Peyer's patch (tissue), 4 donors: Measurements from ENCODE around the gene RPTOR. TPM values are rescaled to one million over a fixed set of nuclear protein-coding genes. Genes with fewer than 3 reads are reported as not detected.

Source experiments
- DNase-seq, 3 donors: peaks; one replicate each; pipeline ENCODE4 v3.0.0-alpha.2; 2017 to 2019
- H3K27ac ChIP-seq, 4 donors: fragments of 200-600 bp; sonication (generic); one replicate each; pipeline ENCODE4 v1.5.1; 2016 to 2019
- H3K27me3 ChIP-seq, 2 donors: fragments of 200-600 bp; sonication (generic); one replicate each; pipeline ENCODE4 v1.5.1; 2019
- H3K36me3 ChIP-seq, 3 donors: fragments of 200-600 bp; sonication (generic); one replicate each; pipeline ENCODE4 v1.5.1; 2016 to 2019
- H3K4me1 ChIP-seq, 4 donors: fragments of 200-600 bp; sonication (generic); one replicate each; pipeline ENCODE4 v1.5.1; 2016 to 2019
- H3K4me3 ChIP-seq, 4 donors: fragments of 200-600 bp; sonication (generic); 1 replicate in 3 of 4; 2 replicates in 1 of 4; pipeline ENCODE4 v1.5.1; 2016 to 2019; ENCODE audit warnings: mild to moderate bottlenecking in 1 of 4
- H3K9me3 ChIP-seq, 4 donors: fragments of 200-600 bp; sonication (generic); one replicate each; pipeline ENCODE4 v1.5.1; 2016 to 2019; ENCODE audit warnings: mild to moderate bottlenecking in 1 of 4
- POLR2A ChIP-seq, 2 donors: fragments of 450-650 bp; IDR thresholded peaks; one replicate each; pipeline ENCODE4 v1.5.1; 2017; ENCODE audit warnings: antibody characterized with exemption in 2 of 2, mild to moderate bottlenecking in 2 of 2, moderate library complexity in 2 of 2
- total RNA-seq, 4 donors: library from RNA; depleted of rRNA; stranded (reverse); fragments of >200 nt; gene quantifications; one replicate each; pipeline ENCODE4 v1.1.0, GENCODE V29; 2016
- TF ChIP-seq, protein P1 (sequence below), 6 experiments: fragments of 450-650 bp in 4 of 6; fragments of 200-600 bp in 2 of 6; sonication (generic) in 1 of 6; IDR thresholded peaks; one replicate each; pipeline ENCODE4 v1.5.1; 2017 to 2019; ENCODE audit warnings: antibody characterized with exemption in 6 of 6, mild to moderate bottlenecking in 3 of 6, moderate library complexity in 1 of 6

The RPTOR gene
- total RNA-seq, 4 donors from 2014 or later, result 42.4 to 73.6 (median 64.2) TPM

DNA sequence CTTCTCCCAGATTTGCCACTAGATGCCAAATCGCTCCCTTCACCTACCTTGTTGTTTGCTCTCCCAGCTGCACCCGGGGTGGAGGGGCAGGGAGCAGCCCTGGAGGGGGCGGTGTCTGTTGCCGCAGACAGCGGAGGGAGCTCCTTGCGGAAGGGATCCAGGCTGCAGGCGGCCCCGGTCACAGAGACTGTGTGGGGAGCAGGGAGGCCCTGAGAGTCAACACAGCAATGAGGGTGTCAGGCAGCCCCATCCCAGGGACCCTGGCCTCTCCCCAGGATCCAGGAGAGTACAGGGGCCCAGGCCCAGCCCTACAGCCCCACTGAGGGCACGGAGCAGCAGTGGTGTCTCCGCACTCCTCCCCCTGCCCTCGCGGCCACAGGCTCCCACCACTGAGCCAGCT lies 396.5 kb downstream of the RPTOR start:
- Histone ChIP-seq H3K4me3 (no peak overlapping the region), H3K27me3 (no peaks in the 10 kb centered on the region), H3K4me1 (peaks cover 0 to 15% (median 3%) of the 10 kb centered on the region in 4 donors), H3K27ac (peak overlapping the region in 1 of 4 donors; percentile 57), H3K36me3 (peaks cover 0 to 8% (median 0%) of the 10 kb centered on the region in 3 donors), H3K9me3 (no peaks in the 10 kb centered on the region)
- no peak for DNase-seq
- TF ChIP-seq, protein P1, sequence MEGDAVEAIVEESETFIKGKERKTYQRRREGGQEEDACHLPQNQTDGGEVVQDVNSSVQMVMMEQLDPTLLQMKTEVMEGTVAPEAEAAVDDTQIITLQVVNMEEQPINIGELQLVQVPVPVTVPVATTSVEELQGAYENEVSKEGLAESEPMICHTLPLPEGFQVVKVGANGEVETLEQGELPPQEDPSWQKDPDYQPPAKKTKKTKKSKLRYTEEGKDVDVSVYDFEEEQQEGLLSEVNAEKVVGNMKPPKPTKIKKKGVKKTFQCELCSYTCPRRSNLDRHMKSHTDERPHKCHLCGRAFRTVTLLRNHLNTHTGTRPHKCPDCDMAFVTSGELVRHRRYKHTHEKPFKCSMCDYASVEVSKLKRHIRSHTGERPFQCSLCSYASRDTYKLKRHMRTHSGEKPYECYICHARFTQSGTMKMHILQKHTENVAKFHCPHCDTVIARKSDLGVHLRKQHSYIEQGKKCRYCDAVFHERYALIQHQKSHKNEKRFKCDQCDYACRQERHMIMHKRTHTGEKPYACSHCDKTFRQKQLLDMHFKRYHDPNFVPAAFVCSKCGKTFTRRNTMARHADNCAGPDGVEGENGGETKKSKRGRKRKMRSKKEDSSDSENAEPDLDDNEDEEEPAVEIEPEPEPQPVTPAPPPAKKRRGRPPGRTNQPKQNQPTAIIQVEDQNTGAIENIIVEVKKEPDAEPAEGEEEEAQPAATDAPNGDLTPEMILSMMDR (IDR thresholded peaks at IDR 0.05), result no peak
- TF ChIP-seq POLR2A (IDR thresholded peaks at IDR 0.05), result no peak

DNA sequence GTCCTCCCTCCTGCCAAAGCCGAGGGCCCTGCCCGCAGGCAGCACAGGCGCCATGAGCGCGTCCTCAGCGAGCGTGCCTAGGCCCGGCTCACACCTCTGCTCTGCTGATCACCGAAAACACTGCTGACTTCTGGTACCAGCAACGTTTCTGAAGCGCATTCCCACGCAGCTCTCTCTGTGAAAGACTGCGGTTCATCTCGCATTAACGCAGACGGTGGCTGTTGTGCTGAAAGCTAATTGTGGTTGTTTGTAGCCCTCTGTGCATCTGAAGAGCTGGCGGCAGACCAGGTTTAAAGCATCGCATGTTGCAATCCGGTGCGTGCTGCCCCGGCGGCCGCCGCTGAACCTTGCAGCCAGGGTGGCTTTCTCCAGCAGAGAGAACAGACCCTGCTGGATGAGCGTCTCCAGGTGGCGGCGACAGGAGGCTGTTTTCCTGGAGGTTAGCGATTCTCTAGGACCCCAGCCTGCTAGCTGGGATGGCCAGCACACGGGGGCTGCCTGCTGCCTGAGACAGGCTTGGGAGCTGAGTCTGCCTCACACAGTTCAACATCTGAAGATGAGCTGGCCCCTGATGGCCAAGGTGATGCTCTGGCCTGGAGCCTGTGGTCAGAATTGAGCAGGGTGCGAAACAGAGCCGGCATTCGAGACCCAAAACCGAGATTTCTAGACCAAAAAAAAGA lies 397.2 kb downstream of the RPTOR start:
- Histone ChIP-seq H3K27me3 (no peaks in the 10 kb centered on the region), H3K27ac (peak overlapping the region in 3 of 4 donors; percentile 16 to 57 (median 44)), H3K4me3 (no peak overlapping the region), H3K9me3 (no peaks in the 10 kb centered on the region), H3K36me3 (peaks cover 0 to 14% (median 0%) of the 10 kb centered on the region in 3 donors), H3K4me1 (peaks cover 0 to 15% (median 4%) of the 10 kb centered on the region in 4 donors)
- TF ChIP-seq, protein P1 (IDR thresholded peaks at IDR 0.05), result no peak
- no peak for TF ChIP-seq POLR2A (IDR thresholded peaks at IDR 0.05)
- DNase-seq, result no peak

DNA sequence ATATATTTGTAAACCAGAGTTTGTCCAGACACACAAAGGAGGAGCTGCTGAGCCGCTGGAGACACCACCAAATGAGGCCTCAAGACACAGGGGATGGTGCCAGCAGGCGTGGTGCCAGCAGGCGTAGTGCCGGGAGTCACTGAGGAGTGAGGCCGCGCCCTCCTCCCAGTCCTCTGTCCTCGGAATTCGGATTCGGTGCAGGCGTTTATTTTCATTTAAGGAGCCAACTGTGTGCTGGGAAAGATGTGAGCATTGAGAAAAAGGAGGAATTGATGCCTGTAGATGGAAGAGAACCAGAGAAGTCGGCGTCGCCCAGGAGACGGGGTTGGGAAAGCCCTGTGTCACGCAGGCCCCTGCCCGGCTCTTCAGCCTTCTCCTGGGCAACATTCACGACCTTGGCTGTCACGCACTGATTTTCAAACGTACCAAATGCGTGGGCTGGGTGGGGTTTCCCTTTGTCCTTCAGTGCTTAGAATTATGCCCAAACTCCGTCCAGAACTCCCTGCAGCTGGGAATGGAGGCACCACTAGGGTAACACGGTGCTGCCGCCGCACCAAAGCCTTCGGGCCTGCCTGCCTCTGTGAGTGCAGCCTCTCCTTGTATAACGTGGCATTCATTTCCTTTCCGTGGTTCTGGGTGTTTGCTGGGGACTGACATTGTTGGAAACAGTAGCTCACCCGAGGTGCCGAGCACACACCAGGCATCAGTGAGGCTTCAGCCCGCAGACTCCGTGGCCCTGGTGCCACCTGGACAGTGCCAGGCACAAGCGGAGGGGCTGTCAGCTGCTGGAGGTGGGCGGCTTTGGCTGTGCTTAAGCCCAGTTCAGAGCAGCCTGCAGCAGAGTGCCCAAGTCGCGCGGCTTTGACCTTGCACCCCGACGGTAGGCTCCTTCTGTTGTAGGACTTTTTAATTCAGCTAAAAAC lies 398.0 kb downstream of the RPTOR start:
- peaks cover 0 to 15% (median 5%) of the 10 kb centered on the region in 4 donors for H3K4me1 ChIP-seq
- DNase-seq, result peak; percentile 40 to 85 (median 70)
- H3K27ac ChIP-seq, result peak overlapping the region; percentile 28 to 57 (median 42)
- H3K27me3 ChIP-seq, result no peaks in the 10 kb centered on the region
- TF ChIP-seq, protein P1 (IDR thresholded peaks at IDR 0.05), result no peak
- no peak for TF ChIP-seq POLR2A (IDR thresholded peaks at IDR 0.05)
- H3K36me3 ChIP-seq, result peaks cover 0 to 19% (median 0%) of the 10 kb centered on the region in 3 donors
- H3K9me3 ChIP-seq, result no peaks in the 10 kb centered on the region
- no peak overlapping the region for H3K4me3 ChIP-seq

DNA sequence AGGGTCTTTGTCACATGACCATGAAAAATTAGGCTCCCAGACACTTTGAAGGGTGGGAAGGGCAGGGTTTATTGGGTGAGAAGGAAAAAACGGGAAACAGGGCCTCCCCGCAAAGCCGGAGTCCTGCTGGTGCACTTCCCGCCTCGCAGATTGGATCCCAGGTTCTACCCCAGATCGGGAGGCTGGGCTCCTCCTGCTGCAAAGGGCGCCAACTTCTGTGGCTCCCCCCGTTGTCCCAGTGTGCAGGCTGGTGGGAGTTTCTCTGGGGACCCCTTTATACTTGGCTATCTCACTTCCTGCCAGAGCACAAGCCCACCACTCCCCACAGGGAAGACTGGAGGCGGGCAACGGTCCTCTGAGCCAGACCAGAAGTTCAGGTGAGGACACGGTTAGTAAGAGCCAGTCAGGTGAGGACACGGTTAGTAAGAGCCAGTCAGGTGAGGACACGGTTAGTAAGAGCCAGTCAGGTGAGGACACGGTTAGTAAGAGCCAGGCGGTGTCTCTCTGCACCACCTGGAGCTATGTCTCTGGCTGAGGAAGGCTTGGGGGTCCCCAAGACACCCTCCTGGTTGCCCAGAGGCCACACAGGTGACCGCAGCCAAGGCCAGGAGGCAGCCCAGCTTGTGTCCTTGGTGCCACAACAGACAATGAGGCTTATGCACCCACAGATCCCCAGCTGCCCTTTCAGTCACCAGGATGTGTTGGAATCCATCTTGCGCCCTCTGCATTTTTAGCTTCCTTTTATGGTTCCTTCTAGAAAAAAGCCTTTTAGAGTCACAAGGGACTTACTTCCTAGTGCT lies 398.9 kb downstream of the RPTOR start:
- Histone ChIP-seq H3K4me1 (peaks cover 0 to 15% (median 5%) of the 10 kb centered on the region in 4 donors), H3K36me3 (peaks cover 0 to 27% (median 0%) of the 10 kb centered on the region in 3 donors), H3K27ac (peak overlapping the region in 2 of 4 donors; percentile 28 to 57), H3K27me3 (no peaks in the 10 kb centered on the region), H3K9me3 (no peaks in the 10 kb centered on the region), H3K4me3 (no peak overlapping the region)
- TF ChIP-seq, protein P1 (IDR thresholded peaks at IDR 0.05), result no peak
- TF ChIP-seq POLR2A (IDR thresholded peaks at IDR 0.05), result no peak
- DNase-seq, result no peak

DNA sequence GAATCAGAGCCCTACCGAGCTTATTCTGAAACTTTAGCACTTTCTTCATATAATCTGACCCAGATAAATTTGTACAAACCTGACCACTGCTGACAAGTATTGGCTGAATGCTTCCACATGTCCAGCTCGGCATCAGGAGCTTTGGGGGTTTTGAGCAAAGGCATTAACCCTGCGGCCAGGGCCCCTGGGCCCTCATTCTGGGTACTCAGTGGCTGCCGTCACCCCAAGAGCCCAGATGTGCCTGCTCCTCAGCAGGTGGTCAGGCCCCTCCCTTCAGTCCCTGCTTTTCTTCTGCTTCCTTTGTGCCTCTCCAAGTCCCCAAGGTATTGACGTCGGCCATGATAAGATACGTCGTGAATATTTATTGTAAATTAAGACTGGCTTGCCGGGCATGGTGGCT lies 399.7 kb downstream of the RPTOR start:
- DNase-seq, result no peak
- Histone ChIP-seq H3K27ac (no peak overlapping the region), H3K9me3 (no peaks in the 10 kb centered on the region), H3K4me3 (no peak overlapping the region), H3K36me3 (peaks cover 0 to 31% (median 0%) of the 10 kb centered on the region in 3 donors), H3K4me1 (peaks cover 0 to 15% (median 5%) of the 10 kb centered on the region in 4 donors), H3K27me3 (no peaks in the 10 kb centered on the region)
- TF ChIP-seq POLR2A (IDR thresholded peaks at IDR 0.05), result no peak
- TF ChIP-seq, protein P1 (IDR thresholded peaks at IDR 0.05), result no peak
